HG03342 (cell line): Measurements from ENCODE around the gene CSNK2B.

ENCODE experiments used
- ATAC-seq: cut with Tn5 transposase; IDR thresholded peaks from one replicate; pipeline ENCODE4 v1.9.1; 2021; ENCODE audit warnings: mild to moderate bottlenecking, moderate library complexity; ENCODE audit not compliant: unreplicated experiment

The CSNK2B gene

DNA sequence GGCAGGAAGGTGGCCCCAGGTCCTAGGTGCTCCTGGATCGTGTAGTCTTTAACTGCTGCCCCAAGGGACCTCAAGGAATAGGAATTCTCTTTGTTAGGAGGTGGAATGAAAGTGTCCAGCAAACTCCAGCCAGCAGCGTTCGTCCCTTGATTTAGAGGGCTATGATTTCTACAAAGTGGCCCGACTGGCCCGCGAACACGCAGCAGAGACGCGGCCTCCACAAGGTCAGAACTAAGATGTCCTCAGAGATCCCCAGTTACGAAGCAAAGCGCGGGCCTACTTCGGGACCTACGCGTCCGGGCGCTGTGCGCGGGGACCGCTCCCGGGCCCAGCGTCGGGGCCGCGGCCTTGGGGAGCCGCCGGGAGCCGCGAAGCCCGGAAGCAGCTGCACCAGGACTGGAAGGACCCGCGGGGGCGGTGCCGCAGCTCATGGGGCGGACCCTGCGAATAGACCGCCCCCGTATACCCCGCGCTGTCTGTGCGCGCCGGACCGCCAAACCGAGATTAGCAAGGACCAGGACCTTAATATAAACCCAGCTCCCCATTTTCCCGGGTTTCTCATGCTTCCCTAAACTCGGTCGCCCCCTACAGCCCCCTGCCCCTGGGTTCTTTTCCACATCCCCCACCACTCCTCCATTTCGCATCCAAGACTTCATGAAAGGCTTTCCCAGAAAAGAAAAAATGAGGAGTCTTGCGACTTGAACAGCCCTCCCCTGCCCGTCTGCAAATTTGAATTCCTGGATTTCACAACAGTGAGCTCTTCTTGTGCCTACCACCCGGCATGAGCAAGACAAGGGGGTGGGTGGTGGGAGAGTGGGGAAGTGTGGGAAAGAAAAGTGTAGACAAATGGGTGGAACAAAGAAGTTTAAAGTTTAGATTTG, 5.3 kb upstream of the CSNK2B start, which contains the start of gene C6orf47:
TSS of gene C6orf47 (minus strand) at position 398 of the 881 bp plus-strand sequence. CDS start 831 bp downstream, outside the sequence.
- peak; percentile 44 for ATAC-seq

DNA sequence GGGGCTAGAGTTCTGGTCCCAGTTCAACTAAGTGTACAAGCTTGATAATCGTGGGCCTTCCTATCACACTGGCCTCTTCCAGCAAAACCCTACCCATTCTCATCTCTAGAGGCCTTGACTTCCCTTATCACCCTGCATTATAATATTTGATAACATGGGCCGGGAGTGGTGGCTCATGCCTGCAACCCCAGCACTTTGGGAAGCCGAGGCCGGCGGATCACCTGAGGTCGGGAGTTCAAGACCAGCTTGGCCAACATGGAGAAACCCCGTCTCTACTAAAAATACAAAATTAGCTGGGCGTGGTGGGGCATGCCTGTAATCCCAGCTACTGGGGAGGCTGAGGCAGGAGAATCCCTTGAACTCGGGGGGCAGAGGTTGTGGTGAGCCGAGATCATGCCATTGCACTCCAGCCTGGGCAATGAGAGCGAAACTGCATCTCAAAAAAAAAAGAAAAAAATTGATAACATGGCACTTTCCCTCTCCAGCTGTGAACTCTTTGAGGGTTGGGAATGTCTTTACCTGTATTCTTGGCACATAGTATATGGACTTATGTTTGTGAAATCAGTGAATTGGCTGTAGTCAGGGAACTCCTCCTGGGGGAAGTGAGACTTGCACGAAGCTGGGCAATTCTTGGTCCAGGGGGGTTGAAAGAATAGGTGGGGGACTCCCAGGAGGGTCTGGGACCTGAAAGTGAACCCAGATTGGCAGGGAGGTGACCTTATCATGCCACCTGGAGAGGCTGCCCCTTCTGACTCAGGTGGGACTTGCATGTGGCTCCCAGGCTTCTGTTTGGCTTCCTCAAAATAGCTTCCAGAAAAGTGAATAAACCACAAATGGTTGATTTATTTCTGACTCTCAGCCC, 4.4 kb upstream of the CSNK2B start:
- no peak for ATAC-seq

DNA sequence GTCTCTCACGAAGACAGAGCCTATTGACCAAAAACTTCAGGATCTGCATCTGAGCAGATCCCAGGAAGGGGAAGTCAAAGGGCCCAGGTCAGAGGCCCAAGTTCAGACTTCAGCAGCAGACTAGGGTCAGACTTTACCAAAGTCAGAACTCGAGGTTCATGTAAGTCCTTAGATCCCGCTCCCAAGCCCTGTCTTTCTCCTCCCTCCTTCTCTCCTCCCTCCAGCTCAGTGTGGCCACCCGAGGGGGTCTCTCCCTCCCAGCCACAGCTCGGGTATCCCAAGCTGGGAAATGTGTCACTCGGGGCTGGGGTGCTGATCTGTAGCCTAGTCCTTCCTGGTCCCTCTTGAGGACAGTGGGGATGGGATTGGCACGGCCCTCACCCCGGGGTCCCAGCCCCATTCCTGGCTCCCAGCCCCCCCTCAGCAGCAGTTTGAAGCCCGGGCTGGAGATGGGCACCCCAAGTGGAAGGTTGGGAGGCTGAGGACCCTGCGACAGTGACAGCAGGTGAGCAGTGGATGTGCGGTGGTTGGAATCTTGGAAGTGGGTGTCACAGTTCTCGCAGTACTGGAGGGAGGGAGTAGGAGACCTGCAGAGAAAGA, 3.7 kb upstream of the CSNK2B start:
- ATAC-seq = no peak

DNA sequence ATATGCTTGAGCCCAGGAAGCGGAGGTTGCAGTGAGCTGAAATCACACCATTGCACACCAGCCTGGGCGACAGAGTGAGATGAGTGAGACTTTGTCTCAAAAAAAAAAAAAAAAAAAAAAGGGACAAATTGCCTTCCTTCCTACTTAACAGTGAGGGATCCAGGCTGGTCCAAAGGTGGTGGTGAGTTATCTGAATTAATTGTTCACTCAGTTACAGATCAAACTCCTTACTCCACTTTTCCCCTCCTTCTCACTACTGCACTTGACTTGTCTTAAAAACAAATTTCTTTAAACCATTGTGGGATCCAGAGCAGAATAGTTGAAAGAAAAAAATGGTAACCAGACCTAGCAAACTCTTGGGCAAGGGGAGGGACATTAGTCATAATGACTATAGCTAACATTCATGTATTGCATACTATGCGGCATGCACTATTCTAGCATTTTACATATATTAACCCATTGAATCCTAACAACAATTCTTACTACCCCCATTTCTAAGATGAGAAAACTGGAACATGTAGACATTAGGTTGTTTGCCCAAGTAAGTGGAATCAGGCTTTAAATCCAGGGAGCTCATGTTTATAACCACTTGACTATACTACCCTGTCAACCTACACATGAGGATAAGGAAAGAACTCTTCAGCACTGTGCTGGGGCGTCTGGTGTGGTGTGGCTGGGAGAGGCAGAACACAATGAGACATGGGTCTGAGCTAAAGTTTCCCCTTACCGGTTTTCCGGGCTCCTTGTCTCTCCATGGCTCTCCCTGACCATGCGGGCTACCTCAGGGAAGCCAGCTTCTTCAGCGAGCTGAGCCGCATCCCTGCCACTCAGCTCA, 2.5 kb upstream of the CSNK2B start:
- ATAC-seq = no peak

DNA sequence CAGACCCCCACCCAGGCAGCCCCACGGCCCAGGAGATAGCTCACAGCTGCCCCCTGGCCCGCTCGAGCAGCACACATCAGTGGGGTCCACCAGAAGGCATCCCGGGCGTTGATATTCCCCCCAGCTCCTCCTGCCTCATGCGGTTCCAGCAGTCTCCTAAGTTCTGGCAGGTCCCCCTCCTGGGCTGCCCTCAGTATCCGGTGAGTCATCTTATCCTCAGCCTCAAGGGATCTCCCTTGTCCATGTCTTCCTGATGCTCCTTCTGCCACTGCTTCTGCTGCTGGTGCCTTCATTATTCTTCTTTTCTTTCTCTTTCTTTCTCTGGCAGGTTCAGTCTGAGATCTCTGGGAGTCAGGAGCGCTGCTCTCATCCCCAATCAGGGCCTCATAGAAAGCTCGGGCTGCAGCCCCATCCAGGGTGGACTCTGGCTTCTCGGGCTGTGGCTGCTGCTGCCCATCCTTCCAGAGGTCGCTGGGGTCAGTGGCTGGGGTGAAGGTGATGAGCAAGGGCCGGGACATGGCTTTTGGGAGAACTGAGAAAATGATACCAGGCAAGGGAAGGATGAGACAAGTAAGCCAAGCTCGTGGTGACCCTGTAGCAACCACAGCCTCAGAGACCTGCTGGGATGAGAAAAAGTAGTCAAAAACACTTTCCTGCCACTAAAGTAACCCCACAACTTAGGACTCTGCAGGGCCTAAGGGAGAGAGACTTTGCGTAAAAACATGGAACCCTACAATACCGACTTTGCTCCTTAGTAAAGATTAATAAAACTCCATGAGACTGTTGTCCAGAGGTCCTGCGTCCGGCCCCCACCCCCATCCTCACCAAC, 1.7 kb upstream of the CSNK2B start:
- no peak for ATAC-seq

DNA sequence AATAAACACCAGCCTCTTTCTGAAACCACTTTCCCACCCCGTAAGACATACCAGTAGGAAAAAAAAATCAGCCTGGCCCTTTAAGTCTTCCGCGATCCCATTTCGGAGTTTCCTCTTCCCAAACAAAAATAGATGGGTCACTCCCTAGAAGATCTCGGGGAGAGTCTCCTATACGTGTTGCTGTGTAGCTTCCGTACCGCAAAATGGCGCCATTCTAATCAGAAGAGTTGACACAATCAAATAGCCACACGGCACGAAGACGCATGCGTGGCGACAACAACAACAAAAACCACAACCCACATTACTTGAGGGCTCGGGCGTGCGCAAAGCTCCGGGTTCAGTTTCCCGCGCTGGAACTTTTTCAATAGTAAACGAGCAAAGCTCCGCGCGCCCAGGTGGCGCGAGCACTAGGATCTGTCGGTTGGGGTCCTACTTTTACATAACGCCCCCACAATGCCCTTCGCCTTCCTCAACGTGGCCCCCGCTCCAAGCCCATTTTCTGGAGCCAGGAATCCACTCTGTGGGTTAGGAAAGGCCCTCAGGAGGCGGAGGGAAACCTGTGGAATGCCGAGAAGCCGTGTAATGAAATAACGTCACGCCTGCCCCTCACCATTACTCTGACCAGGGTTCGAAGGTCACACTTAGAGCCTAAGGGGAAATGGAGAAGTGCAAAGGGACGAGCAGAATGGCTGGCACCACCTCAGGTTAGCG, 935 bp upstream of the CSNK2B start, which contains the start of gene GPANK1:
TSS of gene GPANK1 (minus strand) at position 208 of the 711 bp plus-strand sequence. CDS start 519 bp downstream, outside the sequence.
- no peak for ATAC-seq

DNA sequence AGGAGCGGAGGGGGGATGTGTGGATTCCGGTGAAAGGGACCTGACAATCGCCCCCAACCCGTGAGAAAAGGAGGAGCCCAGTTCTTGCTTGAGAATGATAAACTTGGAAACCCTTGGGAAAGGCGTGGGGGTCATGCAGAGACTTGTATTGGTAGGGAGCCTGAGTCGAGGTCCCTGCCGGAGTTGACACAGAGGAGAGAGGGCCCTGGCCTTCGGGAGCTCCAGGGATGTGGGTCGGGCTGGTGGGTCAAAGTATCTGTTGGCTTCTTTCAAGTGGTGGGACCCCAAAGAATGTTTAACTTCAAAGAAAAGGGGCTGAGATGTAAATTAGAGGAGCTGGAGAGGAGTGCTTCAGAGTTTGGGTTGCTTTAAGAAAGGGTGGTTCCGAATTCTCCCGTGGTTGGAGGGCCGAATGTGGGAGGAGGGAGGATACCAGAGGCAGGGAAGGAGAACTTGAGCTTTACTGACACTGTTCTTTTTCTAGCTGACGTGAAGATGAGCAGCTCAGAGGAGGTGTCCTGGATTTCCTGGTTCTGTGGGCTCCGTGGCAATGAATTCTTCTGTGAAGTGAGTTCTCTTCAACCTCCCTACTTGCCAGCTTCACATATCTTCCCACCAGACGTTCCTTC, 571 bp downstream of the CSNK2B start:
- ATAC-seq = no peak

DNA sequence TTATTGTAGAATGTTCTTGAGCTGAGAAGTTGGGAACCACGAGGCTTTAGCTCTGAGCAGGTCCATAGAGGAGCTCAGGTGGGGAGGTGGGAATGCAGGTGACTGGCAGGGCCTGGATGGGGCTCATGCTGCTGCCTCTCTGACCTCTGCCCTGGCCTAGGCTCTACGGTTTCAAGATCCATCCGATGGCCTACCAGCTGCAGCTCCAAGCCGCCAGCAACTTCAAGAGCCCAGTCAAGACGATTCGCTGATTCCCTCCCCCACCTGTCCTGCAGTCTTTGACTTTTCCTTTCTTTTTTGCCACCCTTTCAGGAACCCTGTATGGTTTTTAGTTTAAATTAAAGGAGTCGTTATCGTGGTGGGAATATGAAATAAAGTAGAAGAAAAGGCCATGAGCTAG, 3.8 kb downstream of the CSNK2B start, which contains the start of gene LY6G5B:
TSS of gene LY6G5B (plus strand) at position 301 of the 400 bp plus-strand sequence. CDS start 975 bp downstream, outside the sequence.
- no peak for ATAC-seq

DNA sequence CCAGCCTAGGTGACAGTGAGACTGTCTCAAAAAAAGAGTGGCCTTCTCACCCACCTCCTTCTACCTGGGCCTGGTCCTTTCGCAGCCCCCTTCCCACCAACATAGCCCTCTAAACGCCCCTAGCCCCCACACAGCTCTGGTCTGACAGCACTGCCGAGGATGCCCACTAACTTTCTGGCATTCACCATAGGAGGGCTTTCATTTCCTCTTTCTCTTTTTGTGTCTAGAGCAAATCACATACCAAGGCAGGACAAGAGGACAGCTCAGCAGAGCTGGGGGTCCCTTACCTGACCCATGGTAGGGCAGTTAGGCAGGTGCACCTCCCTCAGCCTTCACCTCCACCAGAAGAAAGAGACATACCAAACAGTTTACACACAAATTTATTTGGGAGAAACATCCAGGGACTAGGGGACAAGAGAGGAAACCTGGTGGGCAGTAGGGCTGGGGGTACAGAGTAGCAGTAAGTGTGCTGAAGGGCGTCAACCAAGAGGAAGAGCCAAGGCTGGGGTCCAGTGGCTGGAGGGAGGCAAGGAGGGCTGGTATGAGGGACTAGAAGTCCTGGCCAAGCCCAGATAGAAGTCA, 10.5 kb downstream of the CSNK2B start:
- no peak for ATAC-seq

DNA sequence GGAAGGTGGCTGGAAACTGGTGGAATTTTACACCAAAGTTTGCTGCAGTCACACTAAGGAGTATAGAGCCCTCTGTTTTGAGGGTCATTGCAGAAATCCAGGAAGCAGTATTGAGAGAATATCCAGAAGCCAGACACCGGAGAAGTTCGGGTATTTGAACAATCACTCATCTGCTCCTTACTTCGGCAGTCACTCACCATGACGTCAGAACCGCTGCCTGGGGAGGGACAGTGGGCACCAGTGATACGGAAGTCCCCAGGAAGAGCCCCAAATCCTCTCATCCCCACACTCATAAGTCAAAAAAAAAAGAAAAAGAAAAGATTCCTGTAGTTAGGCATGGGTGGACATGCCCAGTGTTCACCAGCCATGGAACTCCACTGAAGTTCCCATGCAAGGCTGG, 11.0 kb downstream of the CSNK2B start:
- ATAC-seq = no peak

DNA sequence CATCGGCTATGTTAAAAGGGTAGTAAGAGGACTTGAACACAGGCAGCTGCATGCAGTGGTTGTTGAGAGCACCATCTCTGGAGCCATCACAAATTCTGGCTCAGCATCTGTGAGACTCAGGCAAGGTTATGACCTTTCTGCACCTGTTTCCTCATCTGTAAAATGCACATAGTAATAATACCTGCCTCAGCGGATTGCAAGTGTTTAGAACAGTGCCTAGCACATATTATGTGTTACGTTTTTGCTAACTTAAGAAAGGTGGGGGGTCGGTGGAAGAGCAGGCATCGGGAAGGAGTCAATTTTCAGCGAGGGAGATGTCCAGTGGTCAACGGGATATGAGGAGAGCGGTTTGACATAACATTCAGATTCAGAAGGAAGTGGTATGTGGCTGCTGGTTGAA, 12.1 kb downstream of the CSNK2B start:
- no peak for ATAC-seq

DNA sequence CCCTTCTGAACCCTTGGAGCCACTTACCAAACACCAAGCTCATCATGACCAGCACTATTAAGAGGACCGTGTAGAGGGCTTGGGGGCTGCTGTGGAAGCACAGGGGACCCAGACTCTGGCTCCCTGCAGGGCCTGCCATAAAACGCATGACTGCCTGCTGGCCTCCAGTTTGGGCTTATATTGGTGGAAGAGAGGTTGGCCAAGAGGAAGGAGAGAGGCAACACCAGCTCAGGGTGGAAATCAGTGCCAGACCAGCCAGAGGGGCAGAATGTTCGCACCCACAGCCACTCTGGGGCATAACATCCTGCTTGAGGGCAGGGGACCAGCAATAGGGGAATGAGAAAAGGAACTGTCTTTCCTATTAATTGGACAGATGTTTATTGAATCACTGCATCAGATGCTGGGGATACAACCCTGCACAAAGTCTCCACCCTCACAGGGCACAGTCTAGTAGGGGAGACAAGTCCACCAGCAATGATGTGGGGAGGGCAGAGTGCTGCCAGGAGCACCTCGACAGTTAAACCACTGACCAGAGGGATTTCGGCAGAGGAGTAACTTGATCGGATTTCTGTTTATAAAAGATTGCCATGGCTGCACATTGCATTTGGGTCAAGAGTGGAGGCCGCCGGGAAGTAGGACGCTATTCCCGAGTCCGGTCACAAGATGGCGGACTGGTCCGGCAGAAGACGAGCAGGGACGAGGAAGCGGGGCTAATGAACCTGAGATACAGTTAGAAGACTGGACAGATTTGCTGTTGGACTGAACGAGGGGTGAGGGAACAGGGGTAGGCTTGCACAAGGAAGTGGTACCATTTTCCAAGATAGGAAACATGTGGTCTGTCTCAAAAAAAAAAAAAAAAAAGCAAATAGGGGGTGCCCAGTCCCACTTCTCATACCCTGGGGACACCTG, 14.6 kb downstream of the CSNK2B start, which contains the start of gene LY6G5C:
TSS of gene LY6G5C (minus strand) at position 842 of the 909 bp plus-strand sequence. CDS start at position 148, 694 bp downstream.
- ATAC-seq = no peak

DNA sequence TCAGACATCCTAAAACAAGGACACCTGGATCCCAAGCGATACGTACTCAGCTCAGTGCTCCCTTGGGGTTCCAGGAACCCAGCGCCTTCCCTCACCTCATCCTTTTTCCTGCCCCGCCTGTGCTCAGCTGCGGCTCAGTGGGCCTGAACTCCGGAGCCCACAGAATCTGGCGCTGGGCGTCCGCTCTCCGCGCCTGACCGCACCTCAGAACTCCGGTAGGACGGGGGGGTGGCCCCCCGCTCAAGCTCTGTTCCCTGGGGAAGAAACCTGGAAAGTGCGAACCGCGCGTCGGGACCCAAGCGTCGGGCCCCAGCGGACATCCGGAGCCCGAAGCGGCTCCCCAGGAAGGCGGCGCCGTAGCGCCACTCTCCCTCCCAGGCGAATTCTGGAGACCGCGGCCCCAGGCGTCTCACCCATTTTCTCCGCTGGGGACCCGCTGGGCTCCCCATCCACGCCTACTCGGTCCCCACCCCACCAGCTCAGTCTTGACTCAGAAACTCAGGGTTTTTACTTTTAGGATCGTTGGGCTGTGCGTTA, 15.3 kb downstream of the CSNK2B start:
- no peak for ATAC-seq

DNA sequence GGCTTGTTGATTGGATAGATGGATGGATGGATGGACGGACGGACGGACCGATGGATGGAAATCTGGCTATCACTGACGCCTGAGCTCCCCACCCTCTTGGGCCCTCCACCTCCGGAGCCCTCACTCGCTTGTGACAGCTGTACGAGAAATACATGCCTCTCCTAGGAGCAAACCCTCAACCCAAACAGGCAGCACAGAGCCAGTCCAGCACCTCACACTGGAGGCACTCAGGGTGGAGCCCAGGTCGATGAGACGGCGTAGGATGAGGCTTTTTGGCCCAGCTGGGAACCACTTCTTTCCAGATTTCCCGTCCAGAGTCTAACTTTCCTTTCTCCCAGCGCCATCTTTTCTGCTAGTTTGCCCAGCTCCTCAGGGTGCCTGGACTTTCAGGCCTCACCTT, 17.7 kb downstream of the CSNK2B start:
- ATAC-seq = no peak

DNA sequence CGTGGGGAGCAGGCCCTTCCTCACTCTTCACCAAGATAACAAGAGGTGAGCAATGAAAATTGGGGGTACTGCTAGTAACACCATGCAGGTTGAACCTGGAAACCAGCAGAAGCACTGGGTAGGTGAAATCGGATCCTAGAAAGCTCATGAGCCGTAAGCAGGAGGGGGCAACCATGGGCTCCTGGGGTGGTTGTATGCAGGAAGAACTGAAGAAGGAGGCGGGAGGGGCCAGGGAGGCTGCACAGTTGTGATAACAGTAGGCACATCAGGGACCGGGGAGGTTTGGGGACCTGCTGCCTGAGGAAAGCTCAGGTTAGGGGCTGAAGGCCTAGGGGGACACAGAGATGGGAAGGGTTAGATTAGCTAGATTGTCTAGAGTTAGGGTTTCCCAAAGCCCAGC, 20.6 kb downstream of the CSNK2B start:
- ATAC-seq = no peak

DNA sequence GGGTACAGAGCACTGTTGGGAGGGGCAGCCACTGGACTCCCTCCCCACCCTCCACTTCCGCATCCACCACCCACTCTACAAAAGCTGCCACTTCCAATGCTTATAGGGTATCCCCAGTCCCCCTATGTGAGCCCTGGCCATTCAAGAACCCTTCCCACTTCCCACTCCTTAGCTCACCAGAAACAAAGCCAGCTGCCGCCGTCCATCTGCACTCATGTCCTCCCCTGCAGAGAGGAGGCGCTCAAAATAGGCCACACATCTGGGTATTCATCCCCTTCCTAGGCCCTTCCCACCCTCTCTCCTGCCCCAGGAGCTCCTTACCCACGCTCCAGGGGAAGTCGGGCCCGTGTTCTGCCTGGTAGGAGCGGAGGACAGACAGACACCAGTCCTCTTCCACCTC, 21.4 kb downstream of the CSNK2B start:
- no peak for ATAC-seq
